ENCODE measurements around the gene AK3.

DNA sequence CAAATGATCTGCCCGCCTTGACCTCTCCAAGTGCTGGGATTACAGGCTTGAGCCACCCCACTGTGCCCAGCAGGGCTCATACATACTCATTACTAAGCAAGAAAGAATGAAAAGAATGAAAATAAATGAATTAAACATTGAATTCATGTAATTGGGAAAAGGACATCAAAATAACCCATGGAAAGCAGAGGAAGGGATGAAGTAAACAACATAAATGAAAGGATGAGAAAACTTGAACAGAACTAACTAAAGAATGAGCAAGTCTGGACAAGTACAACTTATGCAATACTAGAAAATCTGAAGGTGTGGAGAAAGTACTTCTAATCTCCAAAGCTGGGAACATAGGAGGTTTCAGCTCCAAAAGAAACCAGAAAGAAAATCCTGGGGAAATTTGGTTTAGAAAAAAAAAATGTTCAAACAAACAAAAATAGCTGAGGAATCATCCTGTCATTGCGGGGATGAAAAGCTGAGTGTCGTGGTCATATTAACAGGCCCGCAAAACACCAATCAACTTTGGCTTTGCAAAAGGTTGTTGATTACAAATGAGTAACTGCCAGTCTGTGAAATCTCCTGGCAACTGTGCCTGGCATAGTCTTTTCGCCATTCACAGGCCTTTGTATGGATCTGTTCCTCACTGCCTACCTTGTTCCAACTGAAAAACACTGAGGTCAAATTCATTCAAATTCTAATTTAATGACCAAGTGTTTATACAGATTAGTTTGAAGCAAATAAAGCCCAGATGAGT lies 2.3 kb upstream of the AK3 start:
- TF ChIP-seq, protein P1, sequence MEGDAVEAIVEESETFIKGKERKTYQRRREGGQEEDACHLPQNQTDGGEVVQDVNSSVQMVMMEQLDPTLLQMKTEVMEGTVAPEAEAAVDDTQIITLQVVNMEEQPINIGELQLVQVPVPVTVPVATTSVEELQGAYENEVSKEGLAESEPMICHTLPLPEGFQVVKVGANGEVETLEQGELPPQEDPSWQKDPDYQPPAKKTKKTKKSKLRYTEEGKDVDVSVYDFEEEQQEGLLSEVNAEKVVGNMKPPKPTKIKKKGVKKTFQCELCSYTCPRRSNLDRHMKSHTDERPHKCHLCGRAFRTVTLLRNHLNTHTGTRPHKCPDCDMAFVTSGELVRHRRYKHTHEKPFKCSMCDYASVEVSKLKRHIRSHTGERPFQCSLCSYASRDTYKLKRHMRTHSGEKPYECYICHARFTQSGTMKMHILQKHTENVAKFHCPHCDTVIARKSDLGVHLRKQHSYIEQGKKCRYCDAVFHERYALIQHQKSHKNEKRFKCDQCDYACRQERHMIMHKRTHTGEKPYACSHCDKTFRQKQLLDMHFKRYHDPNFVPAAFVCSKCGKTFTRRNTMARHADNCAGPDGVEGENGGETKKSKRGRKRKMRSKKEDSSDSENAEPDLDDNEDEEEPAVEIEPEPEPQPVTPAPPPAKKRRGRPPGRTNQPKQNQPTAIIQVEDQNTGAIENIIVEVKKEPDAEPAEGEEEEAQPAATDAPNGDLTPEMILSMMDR (IDR thresholded peaks at IDR 0.05), result no peak
- TF ChIP-seq POLR2A (IDR thresholded peaks at IDR 0.05), result no peak
